NCI-H1092 treated with DMSO at 0.1 percent for 48 hours (cell line): ENCODE measurements around the gene TRPM2.
"Not testable (repeated sequence)": the region's sequence is repeated elsewhere in the genome, so short reads cannot be mapped to it uniquely, and the experiment has no call there.

ENCODE experiments used
- DNase-seq: peaks from one replicate; lab custom pipeline; 2025; lab: John Stamatoyannopoulos, UW

TRPM2 gene

GRCh38 chr21:44415073-44416025, 61.9 kb downstream of the TRPM2 start:
- no peak for DNase-seq

GRCh38 chr21:44416193-44416592, 62.8 kb downstream of the TRPM2 start:
- no peak for DNase-seq

GRCh38 chr21:44417621-44418107, 64.2 kb downstream of the TRPM2 start:
- not testable (repeated sequence) for DNase-seq

GRCh38 chr21:44418108-44418875, 64.9 kb downstream of the TRPM2 start:
- DNase-seq = no peak

GRCh38 chr21:44418876-44419230, 65.4 kb downstream of the TRPM2 start:
- DNase-seq = no peak

GRCh38 chr21:44419679-44420078, 66.3 kb downstream of the TRPM2 start:
- DNase-seq = no peak

GRCh38 chr21:44420416-44421205, 67.2 kb downstream of the TRPM2 start:
- no peak for DNase-seq

GRCh38 chr21:44421901-44422840, 68.8 kb downstream of the TRPM2 start:
- DNase-seq = no peak

GRCh38 chr21:44423312-44423821, 69.9 kb downstream of the TRPM2 start:
- no peak for DNase-seq

GRCh38 chr21:44423941-44424607, 70.7 kb downstream of the TRPM2 start:
- no peak for DNase-seq

GRCh38 chr21:44424608-44425306, 71.3 kb downstream of the TRPM2 start:
- no peak for DNase-seq

- DNase-seq = no peak
These were observed 72.0 kb downstream of the TRPM2 start for GRCh38 chr21:44425307-44425894.

GRCh38 chr21:44425895-44426662, 72.7 kb downstream of the TRPM2 start:
- DNase-seq = no peak

- no peak for DNase-seq
These were observed 73.3 kb downstream of the TRPM2 start for GRCh38 chr21:44426663-44427191.

GRCh38 chr21:44427241-44428120, 74.1 kb downstream of the TRPM2 start:
- DNase-seq = peak; percentile 49

GRCh38 chr21:44428281-44428960, 75.0 kb downstream of the TRPM2 start:
- DNase-seq = no peak
